HEK293 (cell line): ENCODE results near the gene OBP2B.

Source experiments
- CTCF ChIA-PET: fragments of 350-600 bp; formaldehyde crosslinking; extraction: SDS; loops from one replicate; lab custom pipeline; 2021; ENCODE audit warnings: antibody characterized with exemption; lab: Yijun Ruan, JAX
- POLR2A ChIA-PET: fragments of 300-600 bp; formaldehyde crosslinking; extraction: SDS; loops from one replicate; lab custom pipeline; 2020; ENCODE audit warnings: antibody characterized with exemption, inconsistent platforms; lab: Yijun Ruan, JAX
- H3K27ac ChIP-seq: fragments of 200-500 bp; sonication (Bioruptor generic); 2 replicates; pipeline ENCODE4 v1.5.1; 2014; ENCODE audit warnings: low read depth, low read length, control low read depth, inconsistent platforms; ENCODE audit errors: extremely low read depth
- H3K36me3 ChIP-seq, 2 experiments: fragments of 200-500 bp in 1 of 2; sonication (Bioruptor generic) in 1 of 2; 1 replicate in 1 of 2; 2 replicates in 1 of 2; pipeline ENCODE4 v1.5.1; 2014 to 2017; ENCODE audit warnings: inconsistent platforms in 2 of 2, low read length in 2 of 2; ENCODE audit not compliant: control insufficient read depth in 2 of 2, insufficient read depth in 1 of 2
- H3K4me1 ChIP-seq: fragments of 200-500 bp; sonication (Bioruptor generic); 2 replicates; pipeline ENCODE4 v1.5.1; 2014; ENCODE audit warnings: mild to moderate bottlenecking, low read length, inconsistent platforms; ENCODE audit not compliant: control insufficient read depth, insufficient read depth
- H3K4me3 ChIP-seq: 2 replicates; pipeline ENCODE4 v1.5.1; 2011; ENCODE audit warnings: low read depth, mild to moderate bottlenecking, control low read depth, low read length, moderate library complexity
- H3K9me3 ChIP-seq: fragments of 200-500 bp; sonication (Bioruptor generic); 2 replicates; pipeline ENCODE4 v1.5.1; 2014; ENCODE audit warnings: low read depth, low read length, inconsistent platforms; ENCODE audit not compliant: control insufficient read depth, insufficient read depth
- BCL11B ChIP-seq: fragments of 450-650 bp; formaldehyde crosslinking; IDR thresholded peaks from 2 replicates; pipeline ENCODE4 v1.5.1; 2016; ENCODE audit warnings: low read depth, missing biosample characterization, missing genetic modification characterization
- IKZF3 ChIP-seq: fragments of 450-650 bp; IDR thresholded peaks from 2 replicates; pipeline ENCODE4 v1.5.0; 2018; ENCODE audit warnings: missing biosample characterization, mild to moderate bottlenecking, missing genetic modification characterization, moderate library complexity
- PRDM1 ChIP-seq: fragments of 450-650 bp; formaldehyde crosslinking; IDR thresholded peaks from 2 replicates; pipeline ENCODE4; 2016; ENCODE audit warnings: missing biosample characterization, missing genetic modification characterization
- ZBTB48 ChIP-seq: fragments of 450-650 bp; formaldehyde crosslinking; IDR thresholded peaks from 2 replicates; pipeline ENCODE4 v1.5.1; 2016; ENCODE audit warnings: missing biosample characterization, missing genetic modification characterization
- ZBTB7A ChIP-seq: fragments of 450-650 bp; formaldehyde crosslinking; IDR thresholded peaks from 2 replicates; pipeline ENCODE4 v1.5.1; 2016; ENCODE audit warnings: low read depth, missing biosample characterization, missing genetic modification characterization
- ZFHX2 ChIP-seq: fragments of 450-650 bp; formaldehyde crosslinking; conservative IDR thresholded peaks from 2 replicates; pipeline ENCODE4 v1.5.1; 2016; ENCODE audit warnings: missing biosample characterization, missing genetic modification characterization
- ZFP3 ChIP-seq: fragments of 450-650 bp; formaldehyde crosslinking; IDR thresholded peaks from 2 replicates; pipeline ENCODE4 v1.5.1; 2016; ENCODE audit warnings: low read depth, missing biosample characterization, missing genetic modification characterization
- ZIC2 ChIP-seq: fragments of 450-650 bp; formaldehyde crosslinking; IDR thresholded peaks from 2 replicates; pipeline ENCODE4 v1.5.1; 2016; ENCODE audit warnings: missing biosample characterization, missing genetic modification characterization
- ZNF169 ChIP-seq: fragments of 450-650 bp; formaldehyde crosslinking; IDR thresholded peaks from 2 replicates; pipeline ENCODE4 v1.5.1; 2016; ENCODE audit warnings: missing biosample characterization, missing genetic modification characterization
- ZNF2 ChIP-seq: fragments of 450-650 bp; formaldehyde crosslinking; IDR thresholded peaks from 2 replicates; pipeline ENCODE4 v1.5.1; 2016; ENCODE audit warnings: missing biosample characterization, missing genetic modification characterization
- ZNF324 ChIP-seq: fragments of 450-650 bp; formaldehyde crosslinking; IDR thresholded peaks from 2 replicates; pipeline ENCODE4 v1.5.1; 2016; ENCODE audit warnings: missing biosample characterization, missing genetic modification characterization
- ZNF366 ChIP-seq: fragments of 450-650 bp; formaldehyde crosslinking; conservative IDR thresholded peaks from 2 replicates; pipeline ENCODE4 v1.5.1; 2016; ENCODE audit warnings: missing biosample characterization, missing genetic modification characterization
- ZNF394 ChIP-seq: fragments of 450-650 bp; formaldehyde crosslinking; IDR thresholded peaks from 2 replicates; pipeline ENCODE4 v1.5.1; 2016; ENCODE audit warnings: missing biosample characterization, missing genetic modification characterization, mild to moderate bottlenecking, moderate library complexity, borderline replicate concordance
- ZNF501 ChIP-seq: fragments of 450-650 bp; formaldehyde crosslinking; IDR thresholded peaks from 2 replicates; pipeline ENCODE4 v1.5.1; 2016; ENCODE audit warnings: missing biosample characterization, missing genetic modification characterization
- ZNF561 ChIP-seq: fragments of 450-650 bp; IDR thresholded peaks from 2 replicates; pipeline ENCODE4 v1.5.1; 2018; ENCODE audit warnings: missing biosample characterization, missing genetic modification characterization, borderline replicate concordance
- ZNF660 ChIP-seq: fragments of 450-650 bp; IDR thresholded peaks from 2 replicates; pipeline ENCODE4 v1.5.1; 2018; ENCODE audit warnings: missing biosample characterization, mild to moderate bottlenecking, missing genetic modification characterization
- ZNF76 ChIP-seq: fragments of 450-650 bp; formaldehyde crosslinking; IDR thresholded peaks from 2 replicates; pipeline ENCODE4; 2016; ENCODE audit warnings: low read depth, missing biosample characterization, missing genetic modification characterization, borderline replicate concordance
- ZNF785 ChIP-seq: fragments of 450-650 bp; formaldehyde crosslinking; IDR thresholded peaks from 2 replicates; pipeline ENCODE4 v1.5.1; 2016; ENCODE audit warnings: missing biosample characterization, missing genetic modification characterization
- TF ChIP-seq, protein P1 (sequence below): fragments of 450-650 bp; formaldehyde crosslinking; IDR thresholded peaks from 2 replicates; pipeline ENCODE4; 2016; ENCODE audit warnings: missing biosample characterization, missing genetic modification characterization
- TF ChIP-seq, protein P2 (sequence below): IDR thresholded peaks from 2 replicates; pipeline ENCODE4 v1.6.1; 2011; ENCODE audit warnings: mild to moderate bottlenecking, low read depth, low read length, borderline replicate concordance
- TF ChIP-seq, protein P3 (sequence below): fragments of 450-650 bp; formaldehyde crosslinking; IDR thresholded peaks from 2 replicates; pipeline ENCODE4 v1.5.1; 2016; ENCODE audit warnings: missing biosample characterization, missing genetic modification characterization
- TF ChIP-seq, protein P4 (sequence below): fragments of 450-650 bp; formaldehyde crosslinking; IDR thresholded peaks from 2 replicates; pipeline ENCODE4 v1.5.1; 2017; ENCODE audit warnings: missing biosample characterization, mild to moderate bottlenecking, missing genetic modification characterization, moderate library complexity

OBP2B gene

DNA sequence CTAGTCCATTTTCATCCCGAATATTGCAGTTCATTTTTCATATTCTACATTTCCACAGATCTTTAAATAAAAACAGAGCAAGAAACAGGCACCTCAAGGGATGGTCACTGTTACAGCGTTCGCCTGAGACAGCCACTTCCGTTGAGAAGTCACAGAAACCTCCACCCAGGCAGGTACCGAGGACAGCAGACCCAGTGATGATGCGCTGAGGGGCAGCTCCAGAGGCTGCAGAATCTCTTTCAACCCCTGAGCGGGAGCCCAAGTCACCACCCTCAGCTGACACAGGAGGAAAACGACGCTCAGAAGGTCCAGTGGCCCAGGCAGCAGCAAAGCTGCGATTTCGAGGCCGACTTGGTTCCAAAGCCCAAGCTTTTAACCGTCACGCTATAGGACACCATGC lies 33.2 kb upstream of the OBP2B start:
- no peak overlapping the region for H3K4me3 ChIP-seq
- no peaks in the 10 kb centered on the region for H3K4me1 ChIP-seq
- no peak overlapping the region for H3K27ac ChIP-seq
- ChIA-PET CTCF (no interaction called here), POLR2A (no interaction called here)
- H3K9me3 ChIP-seq = no peaks in the 10 kb centered on the region
- TF ChIP-seq, protein P1, sequence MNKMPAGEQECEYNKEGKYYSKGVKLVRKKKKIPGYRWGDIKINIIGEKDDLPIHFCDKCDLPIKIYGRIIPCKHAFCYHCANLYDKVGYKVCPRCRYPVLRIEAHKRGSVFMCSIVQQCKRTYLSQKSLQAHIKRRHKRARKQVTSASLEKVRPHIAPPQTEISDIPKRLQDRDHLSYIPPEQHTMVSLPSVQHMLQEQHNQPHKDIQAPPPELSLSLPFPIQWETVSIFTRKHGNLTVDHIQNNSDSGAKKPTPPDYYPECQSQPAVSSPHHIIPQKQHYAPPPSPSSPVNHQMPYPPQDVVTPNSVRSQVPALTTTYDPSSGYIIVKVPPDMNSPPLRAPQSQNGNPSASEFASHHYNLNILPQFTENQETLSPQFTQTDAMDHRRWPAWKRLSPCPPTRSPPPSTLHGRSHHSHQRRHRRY (tag by site-specific recombination) = no peak
- TF ChIP-seq ZNF366 (no peak), ZFP3 (tag by site-specific recombination) (no peak)
- H3K36me3 ChIP-seq = no peaks in the 10 kb centered on the region

DNA sequence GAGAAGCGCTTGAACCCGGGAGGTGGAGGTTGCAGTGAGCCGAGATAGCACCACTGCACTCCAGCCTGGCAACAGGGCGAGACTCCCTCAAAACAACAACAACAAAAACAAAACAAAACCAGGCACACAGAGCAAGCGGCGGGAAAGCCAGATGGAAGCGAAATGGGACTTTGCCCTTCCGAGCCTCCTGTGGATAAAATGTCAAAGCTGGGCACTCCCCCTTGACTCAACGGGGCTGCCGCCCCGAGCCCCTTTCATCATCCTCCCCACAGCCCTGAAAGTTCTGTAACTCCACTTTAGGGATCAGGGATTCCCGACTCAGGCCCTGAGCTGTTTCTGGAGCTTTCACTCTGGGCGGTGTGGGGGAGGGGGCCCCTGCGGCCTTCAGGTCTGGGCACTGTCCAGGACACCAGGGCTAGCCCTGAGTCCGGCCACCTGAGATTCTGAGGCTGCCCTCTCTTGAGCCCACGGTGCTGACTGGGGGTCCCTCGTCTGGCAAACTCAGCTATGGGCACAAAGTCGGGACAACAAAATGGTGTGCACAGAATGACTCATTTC lies 30.6 kb upstream of the OBP2B start:
- no peak overlapping the region for H3K4me3 ChIP-seq
- POLR2A ChIA-PET = interaction anchor here (1.7 kb wide), 1 partner anchor 51 kb away, joined by 4 read pairs; no protein-coding TSS in a partner anchor
- H3K36me3 ChIP-seq = no peaks in the 10 kb centered on the region
- no peaks in the 10 kb centered on the region for H3K9me3 ChIP-seq
- no peak overlapping the region for H3K27ac ChIP-seq
- no peaks in the 10 kb centered on the region for H3K4me1 ChIP-seq
- TF ChIP-seq ZBTB48 (no peak), BCL11B (peak; percentile 7; the same call in 1 of the 2 replicates), ZNF561 (no peak), ZFHX2 (peak; percentile 6; the same call in 1 of the 2 replicates)
- CTCF ChIA-PET = interaction anchor here (0.6 to 5.0 kb wide), 33 partner anchors 9 to 256 kb away, joined by 3 to 53 read pairs (median 5); no protein-coding TSS in a partner anchor

- Histone ChIP-seq H3K4me1 (no peaks in the 10 kb centered on the region), H3K4me3 (peak overlapping the region; percentile 15; the same call in 1 of the 2 replicates), H3K9me3 (no peaks in the 10 kb centered on the region), H3K36me3 (no peaks in the 10 kb centered on the region), H3K27ac (no peak overlapping the region)
- CTCF ChIA-PET = interaction anchor here (0.6 to 5.0 kb wide), 38 partner anchors 9 to 257 kb away, joined by 3 to 53 read pairs (median 4); no protein-coding TSS in a partner anchor
- POLR2A ChIA-PET = interaction anchor here (0.6 to 1.7 kb wide), 3 partner anchors 51 to 786 kb away, joined by 4 to 9 read pairs (median 5); partner anchors contain the start of genes BRD3OS, MED22 and RPL7A
- TF ChIP-seq IKZF3 (tag by site-specific recombination) (peak; percentile 94), ZNF324 (tag by site-specific recombination) (peak; percentile 48; the same call in 1 of the 2 replicates), ZNF501 (tag by site-specific recombination) (peak; percentile 55; the same call in 1 of the 2 replicates), ZNF660 (tag by site-specific recombination) (peak; percentile 29; the same call in 1 of the 2 replicates), ZNF76 (peak; percentile 78; the same call in 1 of the 2 replicates), ZNF785 (tag by site-specific recombination) (peak; percentile 65; the same call in 1 of the 2 replicates), ZNF169 (tag by site-specific recombination) (no peak), PRDM1 (tag by site-specific recombination) (0 out of 2 replicates have a peak, but pooled peaks have one; percentile 48), ZIC2 (tag by site-specific recombination) (peak; percentile 87), ZBTB7A (tag by site-specific recombination) (no peak), ZNF394 (tag by site-specific recombination) (peak; percentile 61; the same call in 1 of the 2 replicates), ZNF2 (tag by site-specific recombination) (peak; percentile 54; the same call in 1 of the 2 replicates)
- TF ChIP-seq, protein P2, sequence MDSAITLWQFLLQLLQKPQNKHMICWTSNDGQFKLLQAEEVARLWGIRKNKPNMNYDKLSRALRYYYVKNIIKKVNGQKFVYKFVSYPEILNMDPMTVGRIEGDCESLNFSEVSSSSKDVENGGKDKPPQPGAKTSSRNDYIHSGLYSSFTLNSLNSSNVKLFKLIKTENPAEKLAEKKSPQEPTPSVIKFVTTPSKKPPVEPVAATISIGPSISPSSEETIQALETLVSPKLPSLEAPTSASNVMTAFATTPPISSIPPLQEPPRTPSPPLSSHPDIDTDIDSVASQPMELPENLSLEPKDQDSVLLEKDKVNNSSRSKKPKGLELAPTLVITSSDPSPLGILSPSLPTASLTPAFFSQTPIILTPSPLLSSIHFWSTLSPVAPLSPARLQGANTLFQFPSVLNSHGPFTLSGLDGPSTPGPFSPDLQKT = no peak
- TF ChIP-seq, protein P3, sequence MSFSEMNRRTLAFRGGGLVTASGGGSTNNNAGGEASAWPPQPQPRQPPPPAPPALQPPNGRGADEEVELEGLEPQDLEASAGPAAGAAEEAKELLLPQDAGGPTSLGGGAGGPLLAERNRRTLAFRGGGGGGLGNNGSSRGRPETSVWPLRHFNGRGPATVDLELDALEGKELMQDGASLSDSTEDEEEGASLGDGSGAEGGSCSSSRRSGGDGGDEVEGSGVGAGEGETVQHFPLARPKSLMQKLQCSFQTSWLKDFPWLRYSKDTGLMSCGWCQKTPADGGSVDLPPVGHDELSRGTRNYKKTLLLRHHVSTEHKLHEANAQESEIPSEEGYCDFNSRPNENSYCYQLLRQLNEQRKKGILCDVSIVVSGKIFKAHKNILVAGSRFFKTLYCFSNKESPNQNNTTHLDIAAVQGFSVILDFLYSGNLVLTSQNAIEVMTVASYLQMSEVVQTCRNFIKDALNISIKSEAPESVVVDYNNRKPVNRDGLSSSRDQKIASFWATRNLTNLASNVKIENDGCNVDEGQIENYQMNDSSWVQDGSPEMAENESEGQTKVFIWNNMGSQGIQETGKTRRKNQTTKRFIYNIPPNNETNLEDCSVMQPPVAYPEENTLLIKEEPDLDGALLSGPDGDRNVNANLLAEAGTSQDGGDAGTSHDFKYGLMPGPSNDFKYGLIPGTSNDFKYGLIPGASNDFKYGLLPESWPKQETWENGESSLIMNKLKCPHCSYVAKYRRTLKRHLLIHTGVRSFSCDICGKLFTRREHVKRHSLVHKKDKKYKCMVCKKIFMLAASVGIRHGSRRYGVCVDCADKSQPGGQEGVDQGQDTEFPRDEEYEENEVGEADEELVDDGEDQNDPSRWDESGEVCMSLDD (tag by site-specific recombination) = peak; percentile 55; the same call in 1 of the 2 replicates
- TF ChIP-seq, protein P4, sequence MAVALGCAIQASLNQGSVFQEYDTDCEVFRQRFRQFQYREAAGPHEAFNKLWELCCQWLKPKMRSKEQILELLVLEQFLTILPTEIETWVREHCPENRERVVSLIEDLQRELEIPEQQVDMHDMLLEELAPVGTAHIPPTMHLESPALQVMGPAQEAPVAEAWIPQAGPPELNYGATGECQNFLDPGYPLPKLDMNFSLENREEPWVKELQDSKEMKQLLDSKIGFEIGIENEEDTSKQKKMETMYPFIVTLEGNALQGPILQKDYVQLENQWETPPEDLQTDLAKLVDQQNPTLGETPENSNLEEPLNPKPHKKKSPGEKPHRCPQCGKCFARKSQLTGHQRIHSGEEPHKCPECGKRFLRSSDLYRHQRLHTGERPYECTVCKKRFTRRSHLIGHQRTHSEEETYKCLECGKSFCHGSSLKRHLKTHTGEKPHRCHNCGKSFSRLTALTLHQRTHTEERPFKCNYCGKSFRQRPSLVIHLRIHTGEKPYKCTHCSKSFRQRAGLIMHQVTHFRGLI (tag by site-specific recombination) = 0 out of 2 replicates have a peak, but pooled peaks have one; percentile 22
Observed at GRCh38 chr9:133238851-133239532, 29.9 kb upstream of the OBP2B start.
